ENCODE data around the gene CYREN. TPM values are rescaled to one million over a fixed set of nuclear protein-coding genes. Genes with fewer than 3 reads are reported as not detected.

Gene CYREN
- total RNA-seq, 4 donors from 2014 or later: 4.1 to 47.4 (median 27.7) TPM

- TF ChIP-seq POLR2A (IDR thresholded peaks at IDR 0.05): no peak
- TF ChIP-seq CTCF (IDR thresholded peaks at IDR 0.05): no peak
- Histone ChIP-seq H3K27me3 (no peaks in the 10 kb centered on the region), H3K27ac (no peak overlapping the region), H3K36me3 (no peaks in the 10 kb centered on the region), H3K9me3 (peaks cover 0 to 2% of the 10 kb centered on the region in 2 donors), H3K4me1 (no peaks in the 10 kb centered on the region), H3K4me3 (no peak overlapping the region)
- DNase-seq: no peak
- intact Hi-C loops (cut with DNase I; ENCODE audit: low total_unique reads): no loop called here
Measured at GRCh38 chr7:135186841-135187253, 16.3 kb upstream of the CYREN start.

GRCh38 chr7:135186261-135186540, 15.7 kb upstream of the CYREN start:
- Histone ChIP-seq H3K36me3 (no peaks in the 10 kb centered on the region), H3K4me3 (no peak overlapping the region), H3K27me3 (no peaks in the 10 kb centered on the region), H3K4me1 (no peaks in the 10 kb centered on the region), H3K27ac (no peak overlapping the region), H3K9me3 (peaks cover 0 to 9% of the 10 kb centered on the region in 2 donors)
- TF ChIP-seq CTCF (IDR thresholded peaks at IDR 0.05): no peak
- no peak for DNase-seq
- intact Hi-C loops (cut with DNase I; ENCODE audit: low total_unique reads): no loop called here

- H3K4me3 ChIP-seq: no peak overlapping the region
- H3K36me3 ChIP-seq: no peaks in the 10 kb centered on the region
- TF ChIP-seq POLR2A (IDR thresholded peaks at IDR 0.05) (no peak), CTCF (IDR thresholded peaks at IDR 0.05) (no peak)
- no peaks in the 10 kb centered on the region for H3K27me3 ChIP-seq
- H3K4me1 ChIP-seq: no peaks in the 10 kb centered on the region
- DNase-seq: no peak
- intact Hi-C loops (cut with DNase I; ENCODE audit: low total_unique reads): no loop called here
- peaks cover 0 to 9% of the 10 kb centered on the region in 2 donors for H3K9me3 ChIP-seq
- no peak overlapping the region for H3K27ac ChIP-seq
Measured at GRCh38 chr7:135185471-135186260, 15.2 kb upstream of the CYREN start.

GRCh38 chr7:135184254-135184841, 13.8 kb upstream of the CYREN start:
- H3K9me3 ChIP-seq: peaks cover 0 to 9% of the 10 kb centered on the region in 2 donors
- no peak overlapping the region for H3K27ac ChIP-seq
- no peaks in the 10 kb centered on the region for H3K36me3 ChIP-seq
- intact Hi-C loops (cut with DNase I; ENCODE audit: low total_unique reads): no loop called here
- H3K4me3 ChIP-seq: no peak overlapping the region
- H3K27me3 ChIP-seq: no peaks in the 10 kb centered on the region
- no peak for DNase-seq
- TF ChIP-seq POLR2A (IDR thresholded peaks at IDR 0.05) (no peak), CTCF (IDR thresholded peaks at IDR 0.05) (no peak)
- H3K4me1 ChIP-seq: no peaks in the 10 kb centered on the region

GRCh38 chr7:135183478-135183877, 13.0 kb upstream of the CYREN start:
- no peak for DNase-seq
- H3K9me3 ChIP-seq: peaks cover 0 to 9% of the 10 kb centered on the region in 2 donors
- no peak overlapping the region for H3K27ac ChIP-seq
- no peaks in the 10 kb centered on the region for H3K4me1 ChIP-seq
- H3K36me3 ChIP-seq: no peaks in the 10 kb centered on the region
- no peak overlapping the region for H3K4me3 ChIP-seq
- intact Hi-C loops (cut with DNase I; ENCODE audit: low total_unique reads): no loop called here
- TF ChIP-seq POLR2A (IDR thresholded peaks at IDR 0.05) (no peak), CTCF (IDR thresholded peaks at IDR 0.05) (no peak)
- no peaks in the 10 kb centered on the region for H3K27me3 ChIP-seq
